SKM-1 (cell line): Measurements from ENCODE around the gene MAP3K15.
"Not testable (repeated sequence)": the region's sequence is repeated elsewhere in the genome, so short reads cannot be mapped to it uniquely, and the experiment has no call there.

ENCODE experiments used
- DNase-seq: peaks from one replicate; lab custom pipeline; 2025; ENCODE audit not compliant: unreplicated experiment; lab: John Stamatoyannopoulos, UW

Gene MAP3K15

GRCh38 chrX:19541196-19541595, 25.9 kb upstream of the MAP3K15 start:
- DNase-seq, result no peak

GRCh38 chrX:19540076-19540475, 24.8 kb upstream of the MAP3K15 start:
- no peak for DNase-seq

- no peak for DNase-seq
Measured at GRCh38 chrX:19539665-19540064, 24.4 kb upstream of the MAP3K15 start.

GRCh38 chrX:19535476-19535875, 20.2 kb upstream of the MAP3K15 start:
- no peak for DNase-seq

GRCh38 chrX:19532709-19533108, 17.4 kb upstream of the MAP3K15 start:
- no peak for DNase-seq

- DNase-seq, result no peak
Measured at GRCh38 chrX:19517965-19518364, 2.7 kb upstream of the MAP3K15 start.

DNA sequence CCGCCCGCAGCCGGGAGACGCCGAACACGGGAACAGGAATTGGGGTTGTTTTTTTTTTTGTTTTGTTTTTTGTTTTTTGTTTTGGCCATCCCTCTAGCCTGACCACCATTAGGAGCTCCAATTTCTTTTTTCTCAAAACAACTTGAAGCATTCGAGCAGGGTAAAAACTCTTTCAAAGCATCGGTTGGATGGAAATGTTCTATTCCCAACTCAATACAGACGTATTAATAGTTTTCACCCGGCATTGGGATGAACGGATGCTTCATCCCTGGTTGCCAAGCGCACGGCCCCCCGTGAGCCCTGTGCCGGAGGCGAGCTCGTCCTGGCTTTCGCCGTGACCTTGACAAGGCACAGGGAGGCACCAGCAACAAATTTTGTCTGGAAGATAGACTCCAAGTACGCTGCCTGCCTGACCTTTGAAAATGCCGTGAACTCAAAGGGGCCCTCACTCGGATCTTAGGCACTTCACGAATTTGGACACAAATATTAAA, 352 bp upstream of the MAP3K15 start:
- DNase-seq, result no peak

- DNase-seq, result no peak
Measured at GRCh38 chrX:19513383-19513782, 1.9 kb downstream of the MAP3K15 start.

- DNase-seq, result no peak
Measured at GRCh38 chrX:19512961-19513360, 2.3 kb downstream of the MAP3K15 start.

- DNase-seq, result no peak
Measured at GRCh38 chrX:19512359-19512758, 2.9 kb downstream of the MAP3K15 start.

DNA sequence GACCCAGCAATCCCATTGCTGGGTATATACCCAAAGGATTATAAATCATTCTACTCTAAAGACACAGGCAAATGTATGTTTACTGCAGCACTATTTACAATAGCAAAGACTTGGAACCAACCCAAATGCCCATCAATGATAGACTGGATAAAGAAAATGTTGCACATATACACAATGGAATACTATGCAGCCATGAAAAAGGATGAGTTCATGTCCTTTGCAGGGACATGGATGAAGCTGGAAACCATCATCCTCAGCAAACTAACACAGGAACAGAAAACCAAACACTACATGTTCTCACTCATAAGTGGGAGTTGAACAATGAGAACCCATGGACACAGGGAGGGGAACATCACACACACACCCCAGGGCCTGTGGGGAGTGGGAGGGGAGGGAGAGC, 3.5 kb downstream of the MAP3K15 start:
- DNase-seq, result not testable (repeated sequence)

DNA sequence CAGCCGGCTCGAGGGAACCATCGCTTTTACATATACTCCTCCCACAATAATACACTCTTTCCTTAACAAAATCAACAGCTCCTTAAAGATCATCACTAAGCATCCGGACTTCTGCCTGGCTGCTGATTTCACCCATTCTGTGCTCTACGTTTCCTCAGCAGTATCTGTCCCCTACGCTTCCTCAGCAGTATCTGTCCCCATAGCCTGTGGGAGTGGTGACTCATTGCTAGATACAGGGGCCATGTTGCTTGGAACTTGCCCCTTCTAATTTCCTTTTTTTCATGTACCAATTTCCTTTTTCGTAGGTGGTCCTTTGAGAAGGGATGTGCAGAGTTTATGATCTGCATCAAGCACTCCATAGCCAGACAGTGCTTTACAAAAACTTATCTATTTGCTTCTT, 18.6 kb downstream of the MAP3K15 start:
- DNase-seq, result no peak

DNA sequence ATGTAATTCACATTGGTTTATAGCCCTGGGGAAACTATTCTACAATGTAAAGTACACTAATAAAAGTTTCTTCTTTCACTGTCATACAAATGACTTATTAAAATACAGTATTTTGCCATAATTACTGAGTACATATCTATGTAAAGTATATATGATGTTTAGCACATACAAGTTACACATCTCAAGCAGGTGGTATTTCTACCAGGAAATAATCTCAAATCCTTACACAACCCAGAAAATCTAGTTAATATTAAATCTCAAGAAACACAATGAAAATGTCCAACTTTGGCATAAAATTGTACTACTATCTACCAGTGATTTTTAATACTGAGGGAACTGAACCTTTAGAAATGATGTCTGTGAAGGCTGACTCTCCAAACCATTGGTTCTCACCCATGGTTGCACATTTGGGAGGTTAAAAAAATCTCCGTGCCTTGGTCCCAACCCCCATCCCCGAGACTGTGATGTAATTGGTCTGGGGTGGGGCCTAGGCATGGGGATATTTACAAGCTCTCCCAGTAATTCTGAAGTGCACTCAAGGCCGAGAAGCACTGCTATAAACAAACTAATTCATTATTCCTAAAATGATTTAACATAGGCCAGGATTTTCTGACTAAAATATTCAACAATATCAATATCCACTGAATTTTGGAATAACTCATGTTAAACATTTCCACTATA, 27.6 kb downstream of the MAP3K15 start:
- DNase-seq, result no peak

GRCh38 chrX:19479458-19479857, 35.9 kb downstream of the MAP3K15 start:
- DNase-seq, result no peak

GRCh38 chrX:19468383-19468782, 46.9 kb downstream of the MAP3K15 start:
- DNase-seq, result not testable (repeated sequence)

GRCh38 chrX:19462879-19463278, 52.4 kb downstream of the MAP3K15 start:
- no peak for DNase-seq

GRCh38 chrX:19462231-19462630, 53.1 kb downstream of the MAP3K15 start:
- no peak for DNase-seq

DNA sequence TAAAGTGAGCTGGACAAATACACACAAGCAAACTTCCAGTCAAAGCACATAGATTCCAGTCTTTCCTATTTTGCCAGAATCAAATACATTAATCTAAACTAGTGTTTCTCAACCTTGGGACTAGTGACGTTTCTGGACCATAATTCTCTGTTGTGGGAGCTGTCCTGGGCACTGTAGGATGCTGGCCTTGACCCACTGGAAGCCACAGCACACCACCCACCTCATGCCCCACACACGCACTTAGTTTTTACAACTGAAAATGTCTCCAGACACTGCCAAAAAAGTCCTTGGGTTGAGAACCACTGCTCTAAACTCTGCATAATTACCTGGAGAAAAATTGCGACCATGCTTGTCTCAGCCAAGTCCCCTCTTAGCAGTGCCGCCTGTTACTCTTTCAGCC, 57.6 kb downstream of the MAP3K15 start:
- no peak for DNase-seq

GRCh38 chrX:19448077-19448476, 67.2 kb downstream of the MAP3K15 start:
- DNase-seq, result no peak

DNA sequence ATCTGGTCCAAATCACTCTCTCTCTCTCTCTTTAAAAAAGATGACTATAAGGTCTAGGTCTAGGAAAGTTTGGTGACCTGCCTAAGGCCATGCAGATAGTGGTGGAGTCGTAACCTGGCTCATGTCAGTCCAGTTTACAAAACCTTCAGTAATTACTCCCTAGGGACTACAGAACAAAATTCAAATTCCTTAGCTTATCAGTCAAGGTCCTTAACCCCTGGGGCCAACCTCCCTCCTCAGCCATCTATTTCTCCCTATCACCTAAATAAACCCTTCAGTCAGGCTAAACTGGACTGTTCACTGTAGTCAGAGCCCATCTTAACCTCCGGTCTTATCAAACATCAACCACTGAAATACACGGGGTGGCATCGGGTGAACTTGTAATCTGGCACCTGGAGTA, 68.9 kb downstream of the MAP3K15 start:
- DNase-seq, result no peak

GRCh38 chrX:19445772-19446171, 69.5 kb downstream of the MAP3K15 start:
- DNase-seq, result not testable (repeated sequence)

GRCh38 chrX:19443869-19444526, 71.3 kb downstream of the MAP3K15 start:
- no peak for DNase-seq

DNA sequence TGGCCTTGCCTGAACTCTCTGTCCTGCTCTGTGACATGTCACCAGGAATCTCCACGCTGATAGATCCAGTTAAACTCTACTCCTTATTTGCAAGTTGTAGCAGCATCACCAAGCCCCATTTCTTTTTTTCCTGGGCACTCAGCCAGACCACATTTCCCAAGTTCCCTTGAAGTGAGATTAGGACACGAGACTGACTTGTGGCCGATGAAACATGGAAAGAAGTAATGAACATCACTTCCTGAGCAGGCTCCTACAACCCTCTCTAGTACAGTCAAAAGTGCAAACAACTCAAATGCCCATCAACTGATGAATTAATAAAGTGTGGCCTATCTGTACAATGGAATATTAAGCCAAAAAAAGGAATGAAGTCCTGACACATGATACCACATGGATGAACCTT, 74.6 kb downstream of the MAP3K15 start:
- DNase-seq, result no peak
